ENCODE data around the gene CAMTA1. TPM values are rescaled to one million over a fixed set of nuclear protein-coding genes. Genes with fewer than 3 reads are reported as not detected.

CAMTA1 gene
- total RNA-seq, 4 donors from 2014 or later: 57.4 to 88.3 (median 62.1) TPM

DNA sequence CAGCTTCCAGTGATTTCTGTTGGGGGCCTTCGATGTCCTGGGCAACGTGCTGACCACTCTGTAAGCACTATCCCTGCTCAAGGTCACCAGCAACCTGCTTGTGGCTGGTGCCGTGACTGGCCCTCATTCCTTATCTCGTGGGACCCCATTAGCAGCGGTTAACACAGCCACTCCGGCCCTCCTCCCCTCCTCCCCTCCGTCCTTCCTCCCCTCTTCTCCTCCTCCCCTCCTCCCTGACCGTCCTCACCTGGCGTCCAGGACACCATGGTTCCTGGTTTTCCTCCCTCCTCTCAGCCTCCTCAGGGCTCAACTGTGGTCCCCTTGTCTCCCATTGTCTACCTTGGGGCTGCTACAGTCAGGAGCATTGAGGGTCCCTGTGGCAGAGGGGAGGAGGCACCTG, 157.7 kb downstream of the CAMTA1 start:
- H3K4me3 ChIP-seq: no peak overlapping the region
- no peak overlapping the region for H3K27ac ChIP-seq
- H3K4me1 ChIP-seq: no peaks in the 10 kb centered on the region
- TF ChIP-seq, protein P1, sequence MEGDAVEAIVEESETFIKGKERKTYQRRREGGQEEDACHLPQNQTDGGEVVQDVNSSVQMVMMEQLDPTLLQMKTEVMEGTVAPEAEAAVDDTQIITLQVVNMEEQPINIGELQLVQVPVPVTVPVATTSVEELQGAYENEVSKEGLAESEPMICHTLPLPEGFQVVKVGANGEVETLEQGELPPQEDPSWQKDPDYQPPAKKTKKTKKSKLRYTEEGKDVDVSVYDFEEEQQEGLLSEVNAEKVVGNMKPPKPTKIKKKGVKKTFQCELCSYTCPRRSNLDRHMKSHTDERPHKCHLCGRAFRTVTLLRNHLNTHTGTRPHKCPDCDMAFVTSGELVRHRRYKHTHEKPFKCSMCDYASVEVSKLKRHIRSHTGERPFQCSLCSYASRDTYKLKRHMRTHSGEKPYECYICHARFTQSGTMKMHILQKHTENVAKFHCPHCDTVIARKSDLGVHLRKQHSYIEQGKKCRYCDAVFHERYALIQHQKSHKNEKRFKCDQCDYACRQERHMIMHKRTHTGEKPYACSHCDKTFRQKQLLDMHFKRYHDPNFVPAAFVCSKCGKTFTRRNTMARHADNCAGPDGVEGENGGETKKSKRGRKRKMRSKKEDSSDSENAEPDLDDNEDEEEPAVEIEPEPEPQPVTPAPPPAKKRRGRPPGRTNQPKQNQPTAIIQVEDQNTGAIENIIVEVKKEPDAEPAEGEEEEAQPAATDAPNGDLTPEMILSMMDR (IDR thresholded peaks at IDR 0.05): no peak
- TF ChIP-seq POLR2A (IDR thresholded peaks at IDR 0.05): no peak
- H3K36me3 ChIP-seq: no peaks in the 10 kb centered on the region
- no peaks in the 10 kb centered on the region for H3K9me3 ChIP-seq
- no peak for DNase-seq
- H3K27me3 ChIP-seq: no peaks in the 10 kb centered on the region

DNA sequence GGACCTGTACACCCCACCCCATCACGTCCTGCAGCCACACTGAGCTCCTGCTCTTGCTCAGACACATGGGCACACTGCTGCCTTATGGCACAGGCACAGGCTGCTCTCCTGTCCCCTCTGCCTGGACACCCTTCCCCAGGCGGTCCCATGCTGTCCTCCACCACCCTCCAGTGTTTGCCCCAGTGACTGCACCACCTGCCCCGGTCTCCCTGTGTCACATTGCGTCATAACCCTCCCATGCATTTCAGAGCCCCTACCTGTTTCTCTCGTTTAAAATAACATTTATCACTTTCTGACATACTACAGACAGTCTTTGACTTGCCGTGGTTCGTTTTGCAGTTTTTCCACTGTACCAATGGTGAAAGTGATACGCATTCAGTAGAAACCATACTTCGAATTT, 159.2 kb downstream of the CAMTA1 start:
- H3K4me1 ChIP-seq: no peaks in the 10 kb centered on the region
- H3K4me3 ChIP-seq: no peak overlapping the region
- H3K27ac ChIP-seq: no peak overlapping the region
- H3K36me3 ChIP-seq: no peaks in the 10 kb centered on the region
- H3K9me3 ChIP-seq: no peaks in the 10 kb centered on the region
- no peaks in the 10 kb centered on the region for H3K27me3 ChIP-seq
- TF ChIP-seq, protein P1 (IDR thresholded peaks at IDR 0.05): no peak
- no peak for TF ChIP-seq POLR2A (IDR thresholded peaks at IDR 0.05)
- no peak for DNase-seq

DNA sequence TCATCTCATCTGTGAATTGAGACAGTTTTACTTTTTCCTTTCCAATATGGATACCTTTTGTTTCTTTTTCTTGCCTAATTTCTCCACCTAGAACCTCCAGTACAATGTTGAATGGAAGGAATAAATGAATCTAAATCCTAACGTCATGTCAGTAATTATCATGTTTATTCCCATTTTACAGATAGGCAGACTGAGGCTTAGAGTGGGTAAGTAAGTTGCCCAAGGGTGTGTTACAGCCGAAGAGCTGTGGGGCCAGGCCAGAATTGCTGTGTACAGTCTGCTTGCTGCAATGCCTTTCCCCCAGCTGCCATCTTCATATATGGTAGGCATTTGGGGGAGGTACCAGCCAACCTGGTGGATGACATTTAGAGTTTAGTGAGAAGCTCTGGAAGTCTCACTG, 162.7 kb downstream of the CAMTA1 start:
- Histone ChIP-seq H3K27ac (no peak overlapping the region), H3K9me3 (no peaks in the 10 kb centered on the region), H3K4me1 (no peaks in the 10 kb centered on the region), H3K4me3 (no peak overlapping the region), H3K27me3 (no peaks in the 10 kb centered on the region), H3K36me3 (no peaks in the 10 kb centered on the region)
- DNase-seq: no peak
- TF ChIP-seq POLR2A (IDR thresholded peaks at IDR 0.05): no peak
- TF ChIP-seq, protein P1 (IDR thresholded peaks at IDR 0.05): no peak

DNA sequence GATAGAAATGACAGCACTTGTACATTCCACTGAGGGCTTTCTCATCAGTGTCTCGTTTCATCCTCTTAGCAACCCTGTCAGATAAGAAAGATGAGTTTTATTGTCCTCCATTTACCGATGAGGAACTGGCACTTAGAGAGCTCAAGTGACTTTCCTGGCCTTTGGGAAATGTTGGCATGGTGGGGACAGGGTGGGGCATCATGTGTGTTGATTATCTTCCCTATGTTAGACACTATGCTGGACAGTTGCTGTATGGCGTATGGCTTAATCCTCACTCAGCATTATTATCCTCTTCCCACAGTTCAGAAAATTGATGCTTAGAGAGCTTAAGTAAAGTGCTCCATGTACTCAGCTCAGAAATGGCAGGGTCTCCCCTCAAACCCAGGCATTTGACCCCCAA, 163.2 kb downstream of the CAMTA1 start:
- TF ChIP-seq, protein P1 (IDR thresholded peaks at IDR 0.05): no peak
- TF ChIP-seq POLR2A (IDR thresholded peaks at IDR 0.05): no peak
- H3K27me3 ChIP-seq: no peaks in the 10 kb centered on the region
- DNase-seq: no peak
- no peaks in the 10 kb centered on the region for H3K9me3 ChIP-seq
- H3K36me3 ChIP-seq: no peaks in the 10 kb centered on the region
- H3K4me3 ChIP-seq: no peak overlapping the region
- no peaks in the 10 kb centered on the region for H3K4me1 ChIP-seq
- no peak overlapping the region for H3K27ac ChIP-seq

DNA sequence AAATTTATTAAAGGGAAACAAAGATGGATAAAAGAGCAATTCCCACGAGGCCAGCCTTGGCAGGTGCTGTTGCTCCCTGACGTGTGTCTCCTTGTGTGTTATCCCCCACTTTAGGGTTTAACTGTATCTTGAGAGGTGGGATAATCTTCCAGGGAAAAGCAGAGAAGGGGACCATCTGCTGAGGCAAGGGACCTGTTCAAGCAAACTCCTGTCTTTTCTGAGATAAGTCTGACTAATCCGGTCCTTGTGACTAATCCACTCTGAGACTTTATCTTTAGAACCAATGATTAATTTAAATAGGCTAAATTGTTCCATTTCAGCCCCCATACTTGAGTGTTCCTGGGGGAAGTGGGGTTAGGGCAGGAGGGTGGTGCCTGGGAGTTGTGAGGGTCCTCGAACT, 163.6 kb downstream of the CAMTA1 start:
- TF ChIP-seq, protein P1 (IDR thresholded peaks at IDR 0.05): no peak
- no peak for TF ChIP-seq POLR2A (IDR thresholded peaks at IDR 0.05)
- no peak overlapping the region for H3K4me3 ChIP-seq
- no peak overlapping the region for H3K27ac ChIP-seq
- no peaks in the 10 kb centered on the region for H3K4me1 ChIP-seq
- DNase-seq: no peak
- H3K9me3 ChIP-seq: no peaks in the 10 kb centered on the region
- H3K36me3 ChIP-seq: no peaks in the 10 kb centered on the region
- H3K27me3 ChIP-seq: no peaks in the 10 kb centered on the region
